ENCODE measurements around the gene PHAF1. TPM values are rescaled to one million over a fixed set of nuclear protein-coding genes. Genes with fewer than 3 reads are reported as not detected.
A peak's percentile ranks its signal among the peaks of the same experiment; 100 is the strongest.

Gene PHAF1
- total RNA-seq, 2 donors from 2014 or later: 18.8 to 19.6 TPM

DNA sequence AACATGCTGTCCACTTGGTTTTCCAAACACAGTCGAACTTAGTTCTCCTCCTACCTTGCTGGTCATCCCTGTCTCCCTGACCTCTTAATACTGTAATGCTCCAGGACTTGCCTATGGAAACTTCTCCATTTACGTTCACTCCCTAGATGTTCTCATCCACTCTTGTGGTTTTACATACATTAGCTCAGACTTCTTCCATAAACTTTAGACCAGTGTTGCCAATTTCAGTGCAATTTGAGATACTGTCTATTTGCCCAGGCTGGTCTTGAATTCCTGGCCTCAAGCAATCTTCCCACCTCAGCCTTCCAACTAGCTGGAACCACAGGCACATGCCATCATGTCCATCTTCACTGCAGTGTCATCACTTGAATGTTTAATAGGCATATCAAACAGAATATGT lies 72.5 kb downstream of the PHAF1 start:
- Mint-ChIP-seq H3K4me1 (peaks cover 17% of the 10 kb centered on the region), H3K9me3 (no peaks in the 10 kb centered on the region), H3K36me3 (ENCODE audit: low read depth) (no peaks in the 10 kb centered on the region), H3K27me3 (ENCODE audit: insufficient read depth) (peaks cover 31% of the 10 kb centered on the region), H3K4me3 (no peak overlapping the region), H3K27ac (no peak overlapping the region)
- no peak overlapping the region for H3K9ac ChIP-seq (ENCODE audit: extremely low read depth, low read length, poor library complexity, severe bottlenecking)
- no peaks in the 10 kb centered on the region for H3K9me3 ChIP-seq (ENCODE audit: control insufficient read depth, low read length)
- no peak for DNase-seq
- H3K4me3 ChIP-seq (ENCODE audit: low read length): peak overlapping the region; percentile 84
- H3K36me3 ChIP-seq (ENCODE audit: control insufficient read depth, insufficient read depth, low read length): peaks cover 7% of the 10 kb centered on the region
- 90 to 100% methylated on average over 1 to 2 of the region's 2 CpGs for WGBS, 2 experiments (ENCODE audit: insufficient coverage in 1 of 2, insufficient read length in 1 of 2)
- peaks cover 35% of the 10 kb centered on the region for H3K27me3 ChIP-seq (ENCODE audit: control insufficient read depth, insufficient read depth, low read length, poor library complexity, severe bottlenecking)
- H3K27ac ChIP-seq (ENCODE audit: low read depth, low read length): no peak overlapping the region
- H3K4me1 ChIP-seq (ENCODE audit: control insufficient read depth, insufficient read depth, low read length): peaks cover 6% of the 10 kb centered on the region
- TF ChIP-seq, protein P1, sequence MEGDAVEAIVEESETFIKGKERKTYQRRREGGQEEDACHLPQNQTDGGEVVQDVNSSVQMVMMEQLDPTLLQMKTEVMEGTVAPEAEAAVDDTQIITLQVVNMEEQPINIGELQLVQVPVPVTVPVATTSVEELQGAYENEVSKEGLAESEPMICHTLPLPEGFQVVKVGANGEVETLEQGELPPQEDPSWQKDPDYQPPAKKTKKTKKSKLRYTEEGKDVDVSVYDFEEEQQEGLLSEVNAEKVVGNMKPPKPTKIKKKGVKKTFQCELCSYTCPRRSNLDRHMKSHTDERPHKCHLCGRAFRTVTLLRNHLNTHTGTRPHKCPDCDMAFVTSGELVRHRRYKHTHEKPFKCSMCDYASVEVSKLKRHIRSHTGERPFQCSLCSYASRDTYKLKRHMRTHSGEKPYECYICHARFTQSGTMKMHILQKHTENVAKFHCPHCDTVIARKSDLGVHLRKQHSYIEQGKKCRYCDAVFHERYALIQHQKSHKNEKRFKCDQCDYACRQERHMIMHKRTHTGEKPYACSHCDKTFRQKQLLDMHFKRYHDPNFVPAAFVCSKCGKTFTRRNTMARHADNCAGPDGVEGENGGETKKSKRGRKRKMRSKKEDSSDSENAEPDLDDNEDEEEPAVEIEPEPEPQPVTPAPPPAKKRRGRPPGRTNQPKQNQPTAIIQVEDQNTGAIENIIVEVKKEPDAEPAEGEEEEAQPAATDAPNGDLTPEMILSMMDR (conservative IDR thresholded peaks at IDR 0.05): no peak

DNA sequence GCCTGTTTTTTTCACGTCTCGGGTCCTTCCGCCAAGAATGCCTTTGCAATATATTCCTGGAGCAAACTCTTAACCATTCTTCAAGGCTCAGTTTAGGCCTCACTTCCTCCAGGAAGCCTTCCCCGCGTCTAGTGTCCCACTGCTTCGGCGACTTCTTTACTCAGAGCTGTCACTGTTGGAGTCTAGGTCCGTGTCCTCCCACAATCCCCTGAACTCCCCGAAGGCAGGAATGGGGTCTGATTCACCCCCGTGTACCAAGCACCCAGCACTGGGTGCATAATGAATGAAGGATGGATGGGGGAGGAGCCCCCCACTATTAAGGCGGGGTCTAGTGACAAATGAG lies 73.5 kb downstream of the PHAF1 start:
- Mint-ChIP-seq H3K27ac (no peak overlapping the region), H3K36me3 (ENCODE audit: low read depth) (no peaks in the 10 kb centered on the region), H3K9me3 (no peaks in the 10 kb centered on the region), H3K4me1 (peaks cover 14% of the 10 kb centered on the region), H3K4me3 (no peak overlapping the region), H3K27me3 (ENCODE audit: insufficient read depth) (peaks cover 25% of the 10 kb centered on the region)
- 13 to 15% methylated on average over 6 to 11 of the region's 11 CpGs for WGBS, 2 experiments (ENCODE audit: insufficient coverage in 1 of 2, insufficient read length in 1 of 2)
- H3K4me1 ChIP-seq (ENCODE audit: control insufficient read depth, insufficient read depth, low read length): peaks cover 6% of the 10 kb centered on the region
- peak overlapping the region; percentile 84 for H3K4me3 ChIP-seq (ENCODE audit: low read length)
- DNase-seq: no peak
- peaks cover 7% of the 10 kb centered on the region for H3K36me3 ChIP-seq (ENCODE audit: control insufficient read depth, insufficient read depth, low read length)
- TF ChIP-seq, protein P1 (conservative IDR thresholded peaks at IDR 0.05): no peak
- peak overlapping the region; percentile 82 for H3K9ac ChIP-seq (ENCODE audit: extremely low read depth, low read length, poor library complexity, severe bottlenecking)
- no peaks in the 10 kb centered on the region for H3K9me3 ChIP-seq (ENCODE audit: control insufficient read depth, low read length)
- H3K27me3 ChIP-seq (ENCODE audit: control insufficient read depth, insufficient read depth, low read length, poor library complexity, severe bottlenecking): peaks cover 29% of the 10 kb centered on the region
- peak overlapping the region; percentile 99 for H3K27ac ChIP-seq (ENCODE audit: low read depth, low read length)

DNA sequence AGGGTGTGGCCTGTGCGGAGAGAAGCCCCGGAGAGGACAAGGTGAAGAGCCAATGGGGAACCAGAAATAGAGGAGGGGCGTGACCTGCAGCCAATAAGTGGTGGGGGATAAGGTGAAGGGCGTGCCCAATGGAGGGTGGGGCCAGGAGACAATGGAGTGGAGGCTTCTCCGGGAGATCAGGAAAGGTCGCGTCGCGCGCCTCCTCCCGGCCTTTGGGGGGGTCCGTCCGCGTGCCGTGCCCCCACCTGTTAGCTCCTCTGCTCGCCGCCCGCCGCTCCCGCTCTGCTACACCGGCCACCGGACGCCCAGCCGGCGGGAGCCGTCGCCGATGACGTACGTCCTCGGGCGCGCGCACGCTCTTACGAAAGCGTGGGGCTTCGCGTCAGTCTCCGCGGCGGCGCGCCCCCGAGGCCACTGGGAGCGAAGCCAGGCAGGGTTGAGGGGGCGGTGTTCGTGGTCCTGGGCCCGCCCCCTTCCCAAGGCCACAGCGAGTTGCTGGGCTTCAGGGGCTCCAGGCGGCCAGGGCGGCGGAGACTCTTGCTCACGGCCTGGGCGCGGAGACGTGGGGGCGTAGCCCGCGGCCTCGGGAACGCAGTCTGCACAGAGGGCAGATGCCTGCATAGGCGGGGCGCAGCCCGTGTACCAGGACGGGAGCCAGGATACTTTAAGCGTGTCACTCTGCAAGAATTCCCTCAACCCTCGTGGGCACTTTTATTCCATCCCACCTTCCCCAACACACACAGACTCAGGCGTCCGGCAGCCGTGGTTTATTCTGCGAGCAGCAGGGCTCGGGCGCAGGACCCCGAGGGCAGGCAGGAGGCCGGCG lies 74.1 kb downstream of the PHAF1 start, which contains the start of gene MATCAP1:
Gene MATCAP1, minus strand, starts transcription at position 337 of the 826 bp plus-strand sequence. CDS start 3,353 bp downstream, outside the sequence.
- H3K4me1 ChIP-seq (ENCODE audit: control insufficient read depth, insufficient read depth, low read length): peaks cover 6% of the 10 kb centered on the region
- 0% methylated on average over 37 to 77 of the region's 77 CpGs for WGBS, 2 experiments (ENCODE audit: insufficient coverage in 1 of 2, insufficient read length in 1 of 2)
- H3K9me3 ChIP-seq (ENCODE audit: control insufficient read depth, low read length): no peaks in the 10 kb centered on the region
- Mint-ChIP-seq H3K27ac (no peak within 1 kb of the TSS), H3K4me3 (no peak within 1 kb of the TSS), H3K27me3 (ENCODE audit: insufficient read depth) (peaks cover 25% of the 10 kb centered on the region), H3K4me1 (peaks cover 14% of the 10 kb centered on the region), H3K9me3 (no peaks in the 10 kb centered on the region), H3K36me3 (ENCODE audit: low read depth) (no peaks in the 10 kb centered on the region)
- DNase-seq: peak; percentile 97
- peak within 1 kb of the TSS; percentile 84 for H3K4me3 ChIP-seq (ENCODE audit: low read length)
- TF ChIP-seq, protein P1 (conservative IDR thresholded peaks at IDR 0.05): no peak
- peak within 1 kb of the TSS; percentile 99 for H3K27ac ChIP-seq (ENCODE audit: low read depth, low read length)
- H3K36me3 ChIP-seq (ENCODE audit: control insufficient read depth, insufficient read depth, low read length): peaks cover 7% of the 10 kb centered on the region
- H3K9ac ChIP-seq (ENCODE audit: extremely low read depth, low read length, poor library complexity, severe bottlenecking): peak within 1 kb of the TSS; percentile 82
- peaks cover 26% of the 10 kb centered on the region for H3K27me3 ChIP-seq (ENCODE audit: control insufficient read depth, insufficient read depth, low read length, poor library complexity, severe bottlenecking)

Measured in endodermal cell (in vitro differentiated cells).